Activated T-helper 1 cell treated with Interleukin-2 at 50 U/mL for 16 hours (primary cell): ENCODE results near the gene CST9.
"Not testable (repeated sequence)": the region's sequence is repeated elsewhere in the genome, so short reads cannot be mapped to it uniquely, and the experiment has no call there.

ENCODE experiments used
- DNase-seq: peaks from one replicate; pipeline ENCODE4 v3.0.0-alpha.2; 2020; ENCODE audit warnings: low read depth

The CST9 gene

GRCh38 chr20:23587631-23588030, 18.1 kb downstream of the CST9 start:
- no peak for DNase-seq

GRCh38 chr20:23586735-23587525, 18.8 kb downstream of the CST9 start:
- DNase-seq = no peak

GRCh38 chr20:23585808-23586734, 19.6 kb downstream of the CST9 start:
- no peak for DNase-seq

- DNase-seq = no peak
Observed at GRCh38 chr20:23585449-23585807, 20.3 kb downstream of the CST9 start.

GRCh38 chr20:23584434-23585199, 21.1 kb downstream of the CST9 start:
- DNase-seq = no peak

GRCh38 chr20:23583526-23583925, 22.2 kb downstream of the CST9 start:
- no peak for DNase-seq

GRCh38 chr20:23582293-23582692, 23.4 kb downstream of the CST9 start:
- no peak for DNase-seq

- DNase-seq = not testable (repeated sequence)
Observed at GRCh38 chr20:23581833-23582232, 23.9 kb downstream of the CST9 start.

GRCh38 chr20:23574977-23575376, 30.7 kb downstream of the CST9 start:
- no peak for DNase-seq

- DNase-seq = no peak
Observed at GRCh38 chr20:23570178-23570760, 35.4 kb downstream of the CST9 start.

GRCh38 chr20:23569570-23569969, 36.1 kb downstream of the CST9 start:
- DNase-seq = no peak

- DNase-seq = no peak
Observed at GRCh38 chr20:23568971-23569330, 36.8 kb downstream of the CST9 start.

GRCh38 chr20:23568320-23568970, 37.3 kb downstream of the CST9 start, which contains the start of gene CST9L:
TSS of gene CST9L (minus strand) at chr20:23568484. CDS start at chr20:23568450, 34 bp downstream.
- DNase-seq = no peak

GRCh38 chr20:23566199-23566932, 39.4 kb downstream of the CST9 start:
- DNase-seq = no peak

GRCh38 chr20:23565503-23566045, 40.1 kb downstream of the CST9 start:
- no peak for DNase-seq

GRCh38 chr20:23564927-23565326, 40.8 kb downstream of the CST9 start:
- no peak for DNase-seq

- no peak for DNase-seq
Observed at GRCh38 chr20:23562721-23563342, 42.9 kb downstream of the CST9 start.

GRCh38 chr20:23554401-23554800, 51.3 kb downstream of the CST9 start:
- no peak for DNase-seq
